ENCODE results near the gene SPESP1.

The SPESP1 gene

GRCh38 chr15:68989541-68990230 lies 59.4 kb downstream of the SPESP1 start:
- Histone ChIP-seq H3K27ac (no peak overlapping the region), H3K4me3 (no peak overlapping the region)

GRCh38 chr15:68990231-68990991 lies 60.1 kb downstream of the SPESP1 start:
- Histone ChIP-seq H3K27ac (no peak overlapping the region), H3K4me3 (no peak overlapping the region)

DNA sequence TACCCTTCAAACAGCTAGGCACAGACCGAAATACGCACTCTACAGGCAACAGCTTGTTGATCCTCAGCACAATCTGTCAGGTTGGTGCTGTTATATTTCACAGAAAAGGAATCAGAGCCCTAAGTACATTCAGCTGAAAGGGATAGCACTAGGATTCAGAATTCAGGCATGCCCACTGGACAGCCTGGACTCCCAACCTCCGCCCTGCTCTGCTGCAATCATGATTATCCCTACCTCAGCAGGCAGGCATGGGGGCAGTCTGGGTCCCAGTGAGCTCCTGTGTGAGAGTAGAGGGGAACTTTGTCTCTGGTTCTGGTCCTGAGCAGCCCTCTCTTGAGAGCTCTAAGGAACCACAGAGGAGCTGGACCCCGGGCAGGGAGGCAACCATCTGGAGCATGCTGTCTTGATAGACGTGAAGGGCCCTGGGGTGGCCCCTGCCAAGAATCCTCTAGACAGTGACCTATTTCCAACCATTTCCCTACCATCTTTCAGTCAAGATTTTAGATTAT lies 60.7 kb downstream of the SPESP1 start:
- Histone ChIP-seq H3K27ac (peak overlapping the region in 1 of 21 experiments; percentile 17), H3K4me3 (no peak overlapping the region)

GRCh38 chr15:68991723-68992122 lies 61.4 kb downstream of the SPESP1 start:
- no peak overlapping the region for H3K27ac ChIP-seq
- H3K4me3 ChIP-seq: no peak overlapping the region

GRCh38 chr15:68992696-68993095 lies 62.4 kb downstream of the SPESP1 start:
- Histone ChIP-seq H3K4me3 (no peak overlapping the region), H3K27ac (no peak overlapping the region)

- H3K27ac ChIP-seq: no peak overlapping the region
- H3K4me3 ChIP-seq: no peak overlapping the region
Measured at GRCh38 chr15:68993276-68993675, 63.0 kb downstream of the SPESP1 start.

DNA sequence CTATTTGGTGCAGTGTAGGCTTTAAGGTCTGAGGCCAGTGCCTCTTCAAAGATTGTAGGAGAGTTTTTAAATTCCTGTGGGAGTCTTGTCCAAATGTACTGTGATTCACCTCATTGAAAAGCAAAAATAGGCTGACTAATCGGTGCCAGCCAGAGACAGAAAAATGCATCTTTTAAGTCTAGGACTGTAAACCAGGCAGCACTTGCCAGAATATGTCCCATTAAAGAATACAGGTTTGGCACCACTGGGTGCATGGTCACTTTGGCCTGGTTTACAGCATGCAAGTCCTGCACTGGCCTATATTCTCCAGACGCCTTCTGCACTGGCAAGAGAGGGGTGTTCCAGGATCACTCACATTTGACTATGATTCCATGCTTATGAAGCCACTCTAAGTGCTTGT lies 63.8 kb downstream of the SPESP1 start:
- Histone ChIP-seq H3K4me3 (no peak overlapping the region), H3K27ac (no peak overlapping the region)

- no peak overlapping the region for H3K27ac ChIP-seq
- no peak overlapping the region for H3K4me3 ChIP-seq
Measured at GRCh38 chr15:68994981-68995761, 64.8 kb downstream of the SPESP1 start.
